ENCODE measurements around the gene PDGFRB.

PDGFRB gene

GRCh38 chr5:150073086-150073625 lies 82.5 kb downstream of the PDGFRB start (continued):
- no peak for TF ChIP-seq ZNF26 (tag by site-specific recombination; IDR thresholded peaks at IDR 0.05)
- no peak for TF ChIP-seq ZNF521 (tag by site-specific recombination; IDR thresholded peaks at IDR 0.05)
- no peak for TF ChIP-seq ZNF580 (tag by site-specific recombination; IDR thresholded peaks at IDR 0.05)

GRCh38 chr5:150070821-150071220 lies 84.8 kb downstream of the PDGFRB start:
- CTCF ChIA-PET: no interaction called here

GRCh38 chr5:150069672-150070627 lies 85.7 kb downstream of the PDGFRB start:
- Histone ChIP-seq H3K36me3 (ENCODE audit: control insufficient read depth in 2 of 2, insufficient read depth in 1 of 2, low read length in 2 of 2) (no peaks in the 10 kb centered on the region), H3K9me3 (ENCODE audit: control insufficient read depth, insufficient read depth, low read depth, low read length) (no peaks in the 10 kb centered on the region), H3K4me1 (ENCODE audit: control insufficient read depth, insufficient read depth, low read length) (no peaks in the 10 kb centered on the region), H3K4me3 (ENCODE audit: low read depth, low read length) (no peak overlapping the region), H3K27ac (ENCODE audit: extremely low read depth, low read depth, low read length) (no peak overlapping the region)
- TF ChIP-seq ZNF146 (tag by site-specific recombination; IDR thresholded peaks at IDR 0.05): no peak
- no peak for TF ChIP-seq AEBP2 (tag by site-specific recombination; IDR thresholded peaks at IDR 0.05; ENCODE audit: borderline replicate concordance)
- no peak for TF ChIP-seq HOXC10 (CRISPR knock-in tag; IDR thresholded peaks at IDR 0.05)
- TF ChIP-seq SP2 (tag by site-specific recombination; IDR thresholded peaks at IDR 0.05): no peak
- no peak for TF ChIP-seq ZNF501 (tag by site-specific recombination; IDR thresholded peaks at IDR 0.05)
- no peak for TF ChIP-seq ZNF133 (tag by site-specific recombination; IDR thresholded peaks at IDR 0.05)
- POLR2A ChIA-PET: no interaction called here
- CTCF ChIA-PET: interaction anchor here (1.1 kb wide), 1 partner anchor 108 kb away, joined by 3 read pairs; no protein-coding TSS in a partner anchor

More at GRCh38 chr5:150070821-150071220, 84.8 kb downstream of the PDGFRB start:
- TF ChIP-seq ZNF596 (tag by site-specific recombination; IDR thresholded peaks at IDR 0.05) (no peak), ZNF785 (tag by site-specific recombination; IDR thresholded peaks at IDR 0.05) (no peak), ZNF211 (tag by site-specific recombination; IDR thresholded peaks at IDR 0.05; ENCODE audit: low read depth) (no peak), ZNF768 (tag by site-specific recombination; IDR thresholded peaks at IDR 0.05) (peak; percentile 80; the same call in 1 of the 2 replicates)
- Histone ChIP-seq H3K27ac (ENCODE audit: extremely low read depth, low read depth, low read length) (no peak overlapping the region), H3K9me3 (ENCODE audit: control insufficient read depth, insufficient read depth, low read depth, low read length) (no peaks in the 10 kb centered on the region), H3K4me3 (ENCODE audit: low read depth, low read length) (no peak overlapping the region), H3K36me3 (ENCODE audit: control insufficient read depth in 2 of 2, insufficient read depth in 1 of 2, low read length in 2 of 2) (no peaks in the 10 kb centered on the region), H3K4me1 (ENCODE audit: control insufficient read depth, insufficient read depth, low read length) (no peaks in the 10 kb centered on the region)
- POLR2A ChIA-PET: no interaction called here

GRCh38 chr5:150068961-150069645 lies 86.5 kb downstream of the PDGFRB start:
- Histone ChIP-seq H3K36me3 (ENCODE audit: control insufficient read depth in 2 of 2, insufficient read depth in 1 of 2, low read length in 2 of 2) (no peaks in the 10 kb centered on the region), H3K27ac (ENCODE audit: extremely low read depth, low read depth, low read length) (no peak overlapping the region), H3K4me3 (ENCODE audit: low read depth, low read length) (no peak overlapping the region), H3K4me1 (ENCODE audit: control insufficient read depth, insufficient read depth, low read length) (no peaks in the 10 kb centered on the region), H3K9me3 (ENCODE audit: control insufficient read depth, insufficient read depth, low read depth, low read length) (no peaks in the 10 kb centered on the region)
- CTCF ChIA-PET: interaction anchor here (1.0 to 1.1 kb wide), 2 partner anchors 32 to 107 kb away, joined by 3 to 4 read pairs; no protein-coding TSS in a partner anchor
- POLR2A ChIA-PET: no interaction called here
- TF ChIP-seq ZNF292 (tag by site-specific recombination; IDR thresholded peaks at IDR 0.05; ENCODE audit: borderline replicate concordance, low read depth): no peak
- no peak for TF ChIP-seq ZNF585B (tag by site-specific recombination; IDR thresholded peaks at IDR 0.05)
- TF ChIP-seq ATF2 (tag by site-specific recombination; IDR thresholded peaks at IDR 0.05; ENCODE audit: low read depth): no peak
- no peak for TF ChIP-seq ZNF514 (tag by site-specific recombination; IDR thresholded peaks at IDR 0.05)
- no peak for TF ChIP-seq ZNF747 (tag by site-specific recombination; IDR thresholded peaks at IDR 0.05)
- TF ChIP-seq KLF9 (tag by site-specific recombination; IDR thresholded peaks at IDR 0.05; ENCODE audit: low read depth): no peak
- no peak for TF ChIP-seq IKZF3 (tag by site-specific recombination; IDR thresholded peaks at IDR 0.05)
- no peak for TF ChIP-seq ZNF623 (tag by site-specific recombination; IDR thresholded peaks at IDR 0.05)
- TF ChIP-seq ZNF155 (tag by site-specific recombination; IDR thresholded peaks at IDR 0.05): no peak
- TF ChIP-seq ZNF530 (tag by site-specific recombination; IDR thresholded peaks at IDR 0.05; ENCODE audit: low read depth): no peak
- no peak for TF ChIP-seq ZNF433 (tag by site-specific recombination; IDR thresholded peaks at IDR 0.05; ENCODE audit: low read depth)

All from HEK293 (cell line).